Bronchial epithelial cell (primary cell): ENCODE measurements around the gene TUFT1. TPM values are rescaled to one million over a fixed set of nuclear protein-coding genes. Genes with fewer than 3 reads are reported as not detected.

ENCODE experiments used
- DNase-seq: peaks from one replicate; pipeline ENCODE4 v3.0.0-alpha.2; 2010; ENCODE audit warnings: low read depth
- FAIRE-seq: peaks from 2 replicates; lab custom pipeline; 2011; peaks lifted over from hg19 to GRCh38; lab: Jason Lieb, UNC
- H3K27me3 ChIP-seq: 2 replicates; pipeline ENCODE4 v1.5.1; 2011; ENCODE audit warnings: low read length; ENCODE audit not compliant: control insufficient read depth, insufficient read depth
- H3K36me3 ChIP-seq: 2 replicates; pipeline ENCODE4 v1.5.1; 2011; ENCODE audit warnings: low read length; ENCODE audit not compliant: control insufficient read depth, insufficient read depth
- H3K4me3 ChIP-seq: 2 replicates; pipeline ENCODE4 v1.5.1; 2011; ENCODE audit warnings: mild to moderate bottlenecking, low read depth, low read length, control low read depth
- total RNA-seq: library from RNA; depleted of rRNA; stranded (reverse); fragments of >200 nt; gene quantifications from 2 replicates; pipeline ENCODE4 v1.2.1, GENCODE V29; 2014
- TF ChIP-seq, protein P1 (sequence below): IDR thresholded peaks from 2 replicates; pipeline ENCODE4 v1.5.1; 2011; ENCODE audit warnings: mild to moderate bottlenecking, moderate library complexity, low read length, control low read depth, inconsistent platforms; ENCODE audit not compliant: insufficient read depth, severe bottlenecking

The TUFT1 gene
- total RNA-seq, 1 donor from 2014 or later: 25.0 TPM

DNA sequence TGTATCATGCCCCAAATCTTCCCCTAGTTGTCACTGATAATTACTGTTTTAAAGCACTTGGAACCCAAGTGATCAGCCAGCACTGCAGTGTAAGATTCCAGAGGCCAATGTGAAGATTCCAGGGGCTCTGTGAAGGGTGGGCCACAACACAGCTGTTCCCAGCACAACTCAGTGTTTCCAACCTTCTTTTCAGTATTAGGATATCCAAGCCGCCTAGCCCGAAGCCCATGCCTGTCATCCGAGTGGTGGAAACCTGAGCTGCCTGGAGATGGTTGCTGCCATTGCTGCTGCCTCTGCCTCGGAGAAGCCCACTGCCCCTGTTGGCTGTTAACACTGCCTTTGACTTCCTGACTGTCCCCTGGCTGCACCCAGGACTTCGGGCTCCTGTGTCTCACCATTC, 41.3 kb downstream of the TUFT1 start:
- DNase-seq (no peak), FAIRE-seq (no peak)
- H3K36me3 ChIP-seq: peaks cover 10% of the 10 kb centered on the region
- no peak overlapping the region for H3K4me3 ChIP-seq
- no peaks in the 10 kb centered on the region for H3K27me3 ChIP-seq
- TF ChIP-seq, protein P1, sequence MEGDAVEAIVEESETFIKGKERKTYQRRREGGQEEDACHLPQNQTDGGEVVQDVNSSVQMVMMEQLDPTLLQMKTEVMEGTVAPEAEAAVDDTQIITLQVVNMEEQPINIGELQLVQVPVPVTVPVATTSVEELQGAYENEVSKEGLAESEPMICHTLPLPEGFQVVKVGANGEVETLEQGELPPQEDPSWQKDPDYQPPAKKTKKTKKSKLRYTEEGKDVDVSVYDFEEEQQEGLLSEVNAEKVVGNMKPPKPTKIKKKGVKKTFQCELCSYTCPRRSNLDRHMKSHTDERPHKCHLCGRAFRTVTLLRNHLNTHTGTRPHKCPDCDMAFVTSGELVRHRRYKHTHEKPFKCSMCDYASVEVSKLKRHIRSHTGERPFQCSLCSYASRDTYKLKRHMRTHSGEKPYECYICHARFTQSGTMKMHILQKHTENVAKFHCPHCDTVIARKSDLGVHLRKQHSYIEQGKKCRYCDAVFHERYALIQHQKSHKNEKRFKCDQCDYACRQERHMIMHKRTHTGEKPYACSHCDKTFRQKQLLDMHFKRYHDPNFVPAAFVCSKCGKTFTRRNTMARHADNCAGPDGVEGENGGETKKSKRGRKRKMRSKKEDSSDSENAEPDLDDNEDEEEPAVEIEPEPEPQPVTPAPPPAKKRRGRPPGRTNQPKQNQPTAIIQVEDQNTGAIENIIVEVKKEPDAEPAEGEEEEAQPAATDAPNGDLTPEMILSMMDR: no peak

- Histone ChIP-seq H3K36me3 (peaks cover 10% of the 10 kb centered on the region), H3K4me3 (no peak overlapping the region), H3K27me3 (no peaks in the 10 kb centered on the region)
- TF ChIP-seq, protein P1: no peak
- no peak for FAIRE-seq
- DNase-seq: no peak
These were observed 41.8 kb downstream of the TUFT1 start for GRCh38 chr1:151581921-151582320.

- H3K36me3 ChIP-seq: peaks cover 6% of the 10 kb centered on the region
- H3K27me3 ChIP-seq: no peaks in the 10 kb centered on the region
- FAIRE-seq (no peak), DNase-seq (no peak)
- TF ChIP-seq, protein P1: no peak
- H3K4me3 ChIP-seq: no peak overlapping the region
These were observed 43.7 kb downstream of the TUFT1 start for GRCh38 chr1:151583796-151584195.

DNA sequence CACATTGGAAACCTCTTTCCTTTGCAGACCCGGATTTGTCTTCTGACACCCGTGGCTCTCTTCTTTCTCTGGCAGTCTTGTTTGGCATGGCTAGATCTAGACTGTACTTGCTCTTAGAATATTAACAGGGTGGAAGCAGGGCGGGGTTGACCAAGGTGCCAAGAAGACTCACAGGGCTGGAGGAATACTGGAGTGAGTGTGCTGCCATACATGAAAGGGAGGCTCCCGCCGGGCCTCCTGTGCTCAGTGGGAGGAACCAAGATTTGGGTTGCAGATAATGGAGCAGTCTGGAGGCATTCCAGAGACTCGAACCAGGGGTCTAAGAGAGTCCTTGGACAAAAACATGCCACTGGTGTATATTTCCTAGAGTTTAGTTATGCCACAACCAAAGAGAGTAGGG, 44.2 kb downstream of the TUFT1 start:
- DNase-seq: peak; percentile 60
- FAIRE-seq: no peak
- Histone ChIP-seq H3K36me3 (peaks cover 6% of the 10 kb centered on the region), H3K4me3 (no peak overlapping the region), H3K27me3 (no peaks in the 10 kb centered on the region)
- TF ChIP-seq, protein P1: no peak

DNA sequence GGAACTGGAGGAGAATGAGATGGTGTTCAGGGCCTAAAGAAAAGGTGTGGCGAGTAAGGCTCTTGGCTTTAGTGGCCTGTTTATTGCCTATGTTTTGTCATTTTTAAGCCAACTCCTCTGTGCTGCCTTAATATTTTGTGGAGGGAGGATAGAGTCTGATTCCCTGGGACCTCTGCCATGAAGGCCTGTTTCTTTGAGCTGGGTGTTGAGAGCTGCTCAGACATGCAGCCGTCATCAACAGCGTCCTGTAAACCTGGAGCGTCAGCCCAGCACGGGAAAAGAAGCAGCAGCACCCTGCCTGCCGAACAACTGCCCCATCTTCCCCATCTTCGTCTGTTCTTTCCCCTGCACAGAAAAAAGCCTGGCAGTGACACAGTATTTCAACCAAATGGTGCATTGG, 44.7 kb downstream of the TUFT1 start:
- DNase-seq (no peak), FAIRE-seq (no peak)
- Histone ChIP-seq H3K4me3 (no peak overlapping the region), H3K36me3 (peaks cover 6% of the 10 kb centered on the region), H3K27me3 (no peaks in the 10 kb centered on the region)
- TF ChIP-seq, protein P1: no peak

GRCh38 chr1:151585622-151586021, 45.5 kb downstream of the TUFT1 start:
- FAIRE-seq (no peak), DNase-seq (peak; percentile 85)
- Histone ChIP-seq H3K36me3 (peaks cover 6% of the 10 kb centered on the region), H3K27me3 (no peaks in the 10 kb centered on the region), H3K4me3 (no peak overlapping the region)
- TF ChIP-seq, protein P1: no peak
